ENCODE data around the gene PBLD. TPM values are rescaled to one million over a fixed set of nuclear protein-coding genes. Genes with fewer than 3 reads are reported as not detected.

Gene PBLD
- total RNA-seq, 2 experiments from 2014 or later: 0.97 to 1.3 TPM

DNA sequence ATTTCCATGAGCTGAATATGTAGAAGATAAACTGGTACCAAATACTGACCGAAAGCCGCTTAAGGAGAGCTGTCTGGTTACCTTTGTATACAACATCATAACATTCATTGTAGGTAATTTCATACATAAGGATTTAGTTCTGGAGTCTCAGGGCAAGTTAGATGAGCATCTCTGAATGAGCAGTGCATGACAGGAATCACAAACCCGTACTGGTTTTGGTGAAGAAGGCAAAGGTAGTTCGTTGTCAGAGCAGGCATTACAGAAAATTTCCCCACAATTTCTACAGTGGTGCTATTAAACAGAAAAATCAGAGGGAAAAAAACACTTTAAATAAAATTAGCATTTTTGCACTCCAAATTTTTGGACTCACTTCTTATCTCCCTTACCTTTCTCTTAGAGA lies 12.9 kb upstream of the PBLD start:
- H3K4me3 Mint-ChIP-seq: no peak overlapping the region
- no peak for ATAC-seq
- H3K9me3 Mint-ChIP-seq (ENCODE audit: insufficient read depth): no peaks in the 10 kb centered on the region
- H3K27ac Mint-ChIP-seq: no peak overlapping the region
- H3K4me1 Mint-ChIP-seq (ENCODE audit: low read depth): peaks cover 17% of the 10 kb centered on the region
- DNase-seq: no peak
- ChIA-PET CTCF (interaction anchor here (0.7 to 6.0 kb wide), 2 partner anchors 11 to 132 kb away, joined by 4 to 46 read pairs; no protein-coding TSS in a partner anchor), POLR2A (interaction anchor here (1.0 to 1.5 kb wide), 2 partner anchors 13 to 133 kb away, joined by 3 read pairs; partner anchors contain the start of genes HNRNPH3 and PBLD)
- no peaks in the 10 kb centered on the region for H3K27me3 Mint-ChIP-seq (ENCODE audit: low read depth)
- H3K36me3 Mint-ChIP-seq (ENCODE audit: low read depth): peaks cover 62% of the 10 kb centered on the region

DNA sequence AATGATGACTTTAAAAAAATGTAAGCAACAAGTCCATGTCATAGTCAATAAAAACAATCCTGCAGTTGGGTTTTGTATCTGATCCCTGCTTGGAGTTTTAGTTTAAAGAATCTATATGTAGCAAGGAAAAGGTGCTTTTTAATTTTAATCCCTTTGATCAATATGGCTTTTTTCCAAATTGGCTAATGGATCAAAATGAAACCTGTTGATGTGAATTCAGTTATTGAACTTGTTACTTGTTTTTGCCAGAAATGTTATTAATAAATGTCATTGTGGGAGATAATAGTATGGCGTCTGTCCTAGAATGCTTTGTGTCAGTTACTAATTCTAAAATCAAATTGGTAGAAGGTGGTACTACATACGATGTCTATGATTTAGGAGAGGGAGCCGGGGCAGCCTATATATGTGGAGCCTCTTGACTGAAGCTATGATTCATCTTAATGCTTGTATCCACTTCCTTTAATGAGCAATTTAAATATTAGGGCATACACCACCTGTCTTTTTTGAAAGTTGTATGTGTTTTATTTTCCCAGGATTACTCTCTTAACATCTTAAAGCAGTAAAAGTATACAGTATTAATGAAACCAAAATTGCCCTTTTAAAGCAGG lies 10.3 kb upstream of the PBLD start:
- no peak for DNase-seq
- no peak overlapping the region for H3K4me3 Mint-ChIP-seq
- no peak overlapping the region for H3K27ac Mint-ChIP-seq
- no peaks in the 10 kb centered on the region for H3K9me3 Mint-ChIP-seq (ENCODE audit: insufficient read depth)
- ChIA-PET CTCF (interaction anchor here (1.2 to 1.4 kb wide), 2 partner anchors 11 to 130 kb away, joined by 3 to 5 read pairs; partner anchors contain the start of gene HNRNPH3), POLR2A (interaction anchor here (0.8 kb wide), 1 partner anchor 1751 kb away, joined by 3 read pairs; no protein-coding TSS in a partner anchor)
- peaks cover 22% of the 10 kb centered on the region for H3K4me1 Mint-ChIP-seq (ENCODE audit: low read depth)
- ATAC-seq: no peak
- peaks cover 73% of the 10 kb centered on the region for H3K36me3 Mint-ChIP-seq (ENCODE audit: low read depth)
- no peaks in the 10 kb centered on the region for H3K27me3 Mint-ChIP-seq (ENCODE audit: low read depth)

DNA sequence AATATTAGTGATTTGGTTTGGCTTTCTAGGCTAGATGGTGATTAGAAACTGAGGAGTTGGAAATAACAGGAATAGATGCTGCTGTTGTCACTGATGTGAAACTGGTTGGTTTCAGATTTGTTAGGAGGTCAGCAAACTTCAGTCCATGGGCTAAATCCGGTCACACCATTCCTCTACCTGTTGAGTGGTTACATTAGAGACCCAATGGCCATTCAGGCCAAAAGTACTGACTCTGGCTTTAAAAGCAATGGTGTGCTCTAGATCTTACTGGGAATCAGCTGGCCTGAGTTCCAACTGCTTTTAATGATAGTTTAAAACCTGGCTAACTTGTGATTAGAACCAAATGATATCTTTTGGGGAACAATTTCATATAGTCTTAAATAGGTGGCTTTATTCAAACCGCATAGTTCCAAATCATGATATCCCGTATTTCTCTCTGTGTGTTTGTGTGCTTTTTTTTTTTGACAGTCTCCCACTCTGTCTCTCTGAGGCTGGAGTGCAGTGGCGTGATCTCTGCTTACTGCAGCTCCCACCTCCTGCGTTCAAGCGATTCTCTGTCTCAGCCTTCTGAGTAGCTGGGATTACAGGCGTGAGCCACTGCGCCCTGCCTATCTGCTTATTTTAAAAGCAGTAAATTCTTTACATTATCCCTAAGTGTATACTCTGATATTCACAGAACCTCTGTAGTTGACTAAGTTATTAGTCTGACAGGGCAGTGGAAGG lies 7.8 kb upstream of the PBLD start:
- H3K27ac Mint-ChIP-seq: no peak overlapping the region
- ATAC-seq (no peak), DNase-seq (no peak)
- ChIA-PET CTCF (interaction anchor here (3.1 kb wide), 1 partner anchor 8 kb away, joined by 15 read pairs; no protein-coding TSS in a partner anchor), POLR2A (interaction anchor here (1.4 kb wide), 1 partner anchor 9 kb away, joined by 5 read pairs; the partner anchor contains the start of gene HNRNPH3)
- H3K36me3 Mint-ChIP-seq (ENCODE audit: low read depth): peaks cover 77% of the 10 kb centered on the region
- H3K4me1 Mint-ChIP-seq (ENCODE audit: low read depth): peaks cover 37% of the 10 kb centered on the region
- H3K9me3 Mint-ChIP-seq (ENCODE audit: insufficient read depth): no peaks in the 10 kb centered on the region
- no peaks in the 10 kb centered on the region for H3K27me3 Mint-ChIP-seq (ENCODE audit: low read depth)
- no peak overlapping the region for H3K4me3 Mint-ChIP-seq

DNA sequence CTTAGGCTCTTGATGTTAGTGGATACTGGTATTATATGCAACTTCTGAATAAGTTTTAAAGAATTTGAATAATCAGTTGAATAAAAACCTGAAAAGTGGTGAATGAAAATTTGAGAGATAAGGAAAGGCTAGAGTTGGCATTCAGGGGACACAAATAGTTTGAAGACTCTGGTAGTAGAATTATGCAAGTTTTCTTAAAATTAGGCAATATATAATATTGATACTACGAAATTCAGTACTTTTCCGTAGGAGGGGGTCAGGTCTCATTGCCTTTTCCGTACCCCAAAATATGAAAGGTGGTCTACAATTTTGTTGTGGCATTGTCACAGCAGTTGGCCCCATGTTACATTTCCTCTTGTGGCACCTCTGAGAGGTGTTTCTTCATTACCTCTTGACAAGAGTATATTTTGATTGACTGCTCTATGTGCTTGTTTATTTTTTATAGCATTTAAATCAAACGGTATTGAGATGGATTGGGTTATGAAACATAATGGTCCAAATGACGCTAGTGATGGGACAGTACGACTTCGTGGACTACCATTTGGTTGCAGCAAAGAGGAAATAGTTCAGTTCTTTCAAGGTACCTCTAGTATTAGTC lies 4.1 kb upstream of the PBLD start:
- no peaks in the 10 kb centered on the region for H3K9me3 Mint-ChIP-seq (ENCODE audit: insufficient read depth)
- peak overlapping the region; percentile 66 for H3K27ac Mint-ChIP-seq
- peaks cover 82% of the 10 kb centered on the region for H3K36me3 Mint-ChIP-seq (ENCODE audit: low read depth)
- ChIA-PET CTCF (interaction anchor here (1.7 kb wide), 1 partner anchor 549 kb away, joined by 3 read pairs; no protein-coding TSS in a partner anchor), POLR2A (no interaction called here)
- no peaks in the 10 kb centered on the region for H3K27me3 Mint-ChIP-seq (ENCODE audit: low read depth)
- no peak for ATAC-seq
- peaks cover 45% of the 10 kb centered on the region for H3K4me1 Mint-ChIP-seq (ENCODE audit: low read depth)
- DNase-seq: no peak
- peak overlapping the region; percentile 98 for H3K4me3 Mint-ChIP-seq

DNA sequence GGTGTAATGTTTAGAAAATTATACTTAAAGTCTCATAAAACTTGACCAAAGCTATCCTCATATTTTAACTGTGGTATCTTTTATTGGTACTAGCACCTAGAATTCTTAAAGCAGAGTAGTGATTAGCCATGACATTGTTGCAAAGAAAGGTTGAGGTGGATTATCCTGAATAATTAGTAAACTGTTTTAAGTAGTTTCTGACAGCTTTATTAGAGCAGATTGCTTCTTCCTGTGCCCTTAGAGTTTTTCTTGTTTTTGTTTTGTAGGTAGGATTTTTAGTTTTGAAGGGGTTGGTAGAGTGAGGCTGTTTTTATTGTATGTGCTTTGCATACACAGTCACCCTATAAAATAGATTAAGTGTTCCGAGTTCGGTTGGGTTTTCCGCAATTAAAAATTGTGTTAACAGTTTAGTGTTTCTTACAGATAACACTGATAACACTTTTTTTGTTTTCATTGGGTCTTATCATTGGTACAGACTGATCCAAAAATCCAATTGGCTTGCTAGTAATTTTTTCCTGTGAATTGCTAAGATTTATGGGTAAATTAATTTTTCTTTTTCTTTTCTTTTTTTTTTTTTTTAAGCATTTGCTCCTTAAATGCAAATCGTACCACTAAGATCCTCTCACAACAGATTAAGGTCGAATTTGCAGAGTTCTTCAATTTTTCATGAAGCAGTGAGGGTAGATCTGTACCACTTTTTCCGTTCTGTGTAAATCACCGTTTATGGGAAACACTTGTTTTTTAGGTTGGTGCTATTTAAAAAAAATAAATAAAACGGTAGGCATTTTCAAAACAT lies 2.1 kb upstream of the PBLD start:
- Mint-ChIP-seq H3K27me3 (ENCODE audit: low read depth) (no peaks in the 10 kb centered on the region), H3K4me3 (peak overlapping the region; percentile 98), H3K4me1 (ENCODE audit: low read depth) (peaks cover 55% of the 10 kb centered on the region), H3K27ac (peak overlapping the region; percentile 60), H3K9me3 (ENCODE audit: insufficient read depth) (no peaks in the 10 kb centered on the region), H3K36me3 (ENCODE audit: low read depth) (peaks cover 64% of the 10 kb centered on the region)
- POLR2A ChIA-PET: interaction anchor here (1.1 kb wide), 1 partner anchor 450 kb away, joined by 6 read pairs; no protein-coding TSS in a partner anchor
- CTCF ChIA-PET: interaction anchor here (0.9 to 4.6 kb wide), 9 partner anchors 11 to 547 kb away, joined by 3 to 26 read pairs (median 4); partner anchors contain the start of gene RUFY2
- DNase-seq: no peak
- ATAC-seq: no peak

DNA sequence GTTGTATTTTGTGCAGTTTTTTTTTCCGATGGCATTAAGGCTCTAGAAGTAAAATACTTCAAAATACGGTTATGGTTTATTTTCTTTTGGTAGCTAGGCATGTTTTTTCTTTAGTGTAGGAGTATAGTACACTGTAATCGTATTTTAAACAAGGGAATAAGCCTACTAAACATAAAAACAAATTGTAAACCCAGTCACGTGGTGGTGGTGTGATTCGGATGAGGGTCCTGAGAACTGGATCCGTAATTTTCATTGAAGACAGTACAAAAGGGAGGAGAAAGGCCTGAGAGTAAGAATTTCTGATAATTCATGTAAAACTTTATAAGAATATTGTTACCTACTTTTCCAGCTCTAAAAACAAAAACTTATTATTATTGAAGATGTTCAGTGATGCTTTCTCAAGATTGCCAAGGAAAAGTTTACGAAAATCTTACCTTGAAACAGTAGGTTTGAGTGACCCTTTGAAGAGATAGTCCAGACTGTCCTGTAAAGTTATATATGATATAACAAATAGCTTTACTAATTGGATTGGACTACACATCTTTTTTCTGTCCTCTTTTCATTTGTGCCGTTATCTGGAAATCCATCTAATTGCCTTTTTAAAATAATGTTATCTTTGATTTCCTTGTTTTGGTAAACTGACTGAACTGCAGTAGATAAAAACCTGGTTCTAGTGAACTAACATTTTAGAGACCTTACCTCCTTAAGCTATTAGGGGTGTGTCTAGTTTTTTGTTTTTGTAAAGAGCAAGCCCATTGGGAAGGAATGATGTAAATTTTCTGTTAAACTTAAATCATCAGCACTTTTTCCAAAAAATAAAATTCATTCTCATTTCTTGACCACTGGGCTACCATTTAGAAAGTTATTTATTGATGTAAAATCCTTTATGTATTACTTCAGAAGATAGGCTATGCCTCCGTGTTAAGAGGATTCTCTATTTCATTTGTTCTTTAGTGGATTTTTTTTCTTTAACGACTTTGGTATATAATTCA lies 1.0 kb upstream of the PBLD start:
- CTCF ChIA-PET: interaction anchor here (0.9 to 4.6 kb wide), 8 partner anchors 12 to 545 kb away, joined by 3 to 26 read pairs (median 4); partner anchors contain the start of gene RUFY2
- ATAC-seq: no peak

DNA sequence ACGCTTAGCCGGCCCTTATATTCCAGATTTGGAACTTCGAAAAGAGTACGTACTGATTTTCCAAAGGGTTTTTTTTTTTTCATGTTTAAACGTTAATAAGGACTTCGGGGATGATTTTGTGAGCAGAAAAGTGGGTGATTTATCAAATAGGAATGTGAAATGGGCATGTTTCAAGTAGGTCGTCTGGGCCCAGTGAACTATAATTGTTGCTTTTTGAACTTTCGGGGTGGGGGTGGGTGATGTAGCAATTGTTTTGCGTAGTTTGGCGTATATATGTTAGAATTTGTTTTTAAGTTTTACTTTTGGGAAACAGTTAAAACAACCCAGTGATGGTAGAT lies 299 bp upstream of the PBLD start:
- DNase-seq: no peak
- Mint-ChIP-seq H3K4me3 (peak overlapping the region; percentile 98), H3K4me1 (ENCODE audit: low read depth) (peaks cover 55% of the 10 kb centered on the region), H3K36me3 (ENCODE audit: low read depth) (peaks cover 50% of the 10 kb centered on the region), H3K9me3 (ENCODE audit: insufficient read depth) (no peaks in the 10 kb centered on the region), H3K27me3 (ENCODE audit: low read depth) (no peaks in the 10 kb centered on the region), H3K27ac (peak overlapping the region; percentile 100)
- POLR2A ChIA-PET: interaction anchor here (0.7 to 4.4 kb wide), 9 partner anchors 12 to 567 kb away, joined by 3 to 38 read pairs (median 4); partner anchors contain the start of genes DDX50 and RUFY2
- ATAC-seq: no peak
- CTCF ChIA-PET: interaction anchor here (0.7 to 4.6 kb wide), 7 partner anchors 15 to 545 kb away, joined by 3 to 26 read pairs (median 4); partner anchors contain the start of gene RUFY2

More for the DNA sequence above, 1.0 kb upstream of the PBLD start:
- POLR2A ChIA-PET: interaction anchor here (0.7 to 4.4 kb wide), 7 partner anchors 15 to 567 kb away, joined by 3 to 38 read pairs (median 6); partner anchors contain the start of genes DDX50 and RUFY2
- H3K27ac Mint-ChIP-seq: peak overlapping the region; percentile 100
- peak overlapping the region; percentile 98 for H3K4me3 Mint-ChIP-seq
- H3K9me3 Mint-ChIP-seq (ENCODE audit: insufficient read depth): no peaks in the 10 kb centered on the region
- peaks cover 52% of the 10 kb centered on the region for H3K4me1 Mint-ChIP-seq (ENCODE audit: low read depth)
- H3K36me3 Mint-ChIP-seq (ENCODE audit: low read depth): peaks cover 55% of the 10 kb centered on the region
- H3K27me3 Mint-ChIP-seq (ENCODE audit: low read depth): no peaks in the 10 kb centered on the region
- no peak for DNase-seq

DNA sequence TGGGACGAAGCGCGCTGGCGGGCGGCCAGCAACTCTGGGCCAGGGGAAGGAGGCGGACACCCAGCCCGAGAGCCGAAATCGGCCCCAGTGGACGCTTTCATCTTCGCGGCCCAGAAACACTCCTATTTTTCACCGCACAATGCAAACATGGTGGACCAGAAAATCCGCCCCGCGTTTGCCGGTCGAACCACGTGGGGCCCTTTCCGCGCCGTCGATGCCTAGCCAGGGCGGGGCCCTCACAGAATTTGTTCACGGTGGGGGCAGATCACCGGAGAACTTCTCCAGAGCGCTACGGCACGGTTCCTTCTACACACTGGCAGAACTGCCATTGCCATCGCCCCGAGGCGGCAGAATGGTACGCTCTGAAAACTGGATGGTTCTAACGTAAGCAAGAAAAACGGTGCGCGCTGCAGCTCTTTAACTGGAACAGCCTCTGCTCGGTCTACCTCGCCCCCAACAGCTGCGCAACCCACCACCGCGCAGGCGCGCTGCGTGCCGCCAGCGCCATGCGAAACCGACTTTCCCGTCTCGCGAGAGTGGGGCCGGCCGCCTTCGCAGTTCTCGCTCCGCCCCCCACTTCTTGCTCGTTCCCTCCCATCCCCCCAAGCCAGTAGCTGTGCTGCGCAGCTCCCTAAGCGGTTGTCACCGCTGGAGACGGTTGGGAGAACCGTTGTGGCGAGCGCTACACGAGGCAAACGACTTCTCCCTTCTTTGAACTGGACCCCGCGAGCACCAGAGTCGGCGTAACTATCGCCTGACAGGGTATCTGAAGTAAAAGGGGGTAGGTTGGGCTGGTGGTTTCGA lies 1.1 kb downstream of the PBLD start, which contains the start of gene HNRNPH3:
TSS of gene HNRNPH3 (plus strand) at position 610 of the 804 bp plus-strand sequence. CDS start 5,158 bp downstream, outside the sequence.
- ATAC-seq (peak; percentile 88), DNase-seq (peak; percentile 99)
- Mint-ChIP-seq H3K9me3 (ENCODE audit: insufficient read depth) (no peaks in the 10 kb centered on the region), H3K36me3 (ENCODE audit: low read depth) (peaks cover 39% of the 10 kb centered on the region), H3K27me3 (ENCODE audit: low read depth) (no peaks in the 10 kb centered on the region), H3K4me3 (peak within 1 kb of the TSS; percentile 98), H3K27ac (peak within 1 kb of the TSS; percentile 100), H3K4me1 (ENCODE audit: low read depth) (peaks cover 44% of the 10 kb centered on the region)
- ChIA-PET POLR2A (interaction anchor here (0.7 to 4.4 kb wide), 22 partner anchors 9 to 572 kb away, joined by 3 to 38 read pairs (median 4); partner anchors contain the start of genes DDX50 and DNA2), CTCF (interaction anchor here (0.6 to 4.6 kb wide), 7 partner anchors 11 to 119 kb away, joined by 3 to 26 read pairs (median 3); no protein-coding TSS in a partner anchor)

DNA sequence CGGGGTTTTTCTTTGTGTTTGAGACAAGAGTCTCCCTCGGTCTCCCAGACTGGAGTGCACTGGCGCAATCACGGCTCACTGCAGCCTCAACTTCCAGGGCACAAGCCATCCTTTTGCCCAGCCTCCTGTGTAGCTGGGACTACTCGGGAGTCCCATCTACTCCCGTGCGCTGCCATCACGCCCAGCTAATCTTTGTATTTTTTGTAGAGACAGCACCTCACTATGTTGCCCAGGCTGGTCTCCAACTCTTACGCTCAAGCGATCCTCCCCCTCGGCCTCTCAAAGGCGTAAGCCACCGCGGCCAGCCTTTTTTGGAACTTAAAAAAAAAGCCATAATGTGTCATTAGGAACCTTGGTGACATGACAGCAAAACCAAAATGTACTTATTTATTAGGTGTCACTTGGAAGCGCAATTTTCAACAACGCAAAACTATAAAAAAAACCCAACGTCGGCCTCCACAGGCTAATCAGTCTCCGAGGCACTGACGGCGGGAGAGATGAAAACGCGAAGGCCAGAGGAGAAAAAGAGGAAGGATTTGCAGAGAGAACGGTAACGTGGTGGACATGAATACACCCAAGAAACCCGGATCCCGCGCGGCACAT lies 1.8 kb downstream of the PBLD start:
- peak overlapping the region; percentile 100 for H3K27ac Mint-ChIP-seq
- peaks cover 33% of the 10 kb centered on the region for H3K36me3 Mint-ChIP-seq (ENCODE audit: low read depth)
- H3K9me3 Mint-ChIP-seq (ENCODE audit: insufficient read depth): no peaks in the 10 kb centered on the region
- peaks cover 38% of the 10 kb centered on the region for H3K4me1 Mint-ChIP-seq (ENCODE audit: low read depth)
- peak overlapping the region; percentile 98 for H3K4me3 Mint-ChIP-seq
- POLR2A ChIA-PET: interaction anchor here (0.7 to 4.4 kb wide), 8 partner anchors 13 to 569 kb away, joined by 3 to 38 read pairs (median 4); partner anchors contain the start of gene DDX50
- DNase-seq: no peak
- ATAC-seq: no peak
- CTCF ChIA-PET: interaction anchor here (0.7 to 4.6 kb wide), 3 partner anchors 25 to 118 kb away, joined by 3 to 19 read pairs (median 3); no protein-coding TSS in a partner anchor
- H3K27me3 Mint-ChIP-seq (ENCODE audit: low read depth): no peaks in the 10 kb centered on the region
